Hematopoietic multipotent progenitor cell treated with erythropoietin and hydrocortisone succinate and interleukin-3 and kit ligand, for 6 days (in vitro differentiated cells): Measurements from ENCODE around the gene MGRN1.

ENCODE experiments used
- DNase-seq: peaks from one replicate; pipeline ENCODE4 v3.0.0-alpha.2; 2015

Gene MGRN1

DNA sequence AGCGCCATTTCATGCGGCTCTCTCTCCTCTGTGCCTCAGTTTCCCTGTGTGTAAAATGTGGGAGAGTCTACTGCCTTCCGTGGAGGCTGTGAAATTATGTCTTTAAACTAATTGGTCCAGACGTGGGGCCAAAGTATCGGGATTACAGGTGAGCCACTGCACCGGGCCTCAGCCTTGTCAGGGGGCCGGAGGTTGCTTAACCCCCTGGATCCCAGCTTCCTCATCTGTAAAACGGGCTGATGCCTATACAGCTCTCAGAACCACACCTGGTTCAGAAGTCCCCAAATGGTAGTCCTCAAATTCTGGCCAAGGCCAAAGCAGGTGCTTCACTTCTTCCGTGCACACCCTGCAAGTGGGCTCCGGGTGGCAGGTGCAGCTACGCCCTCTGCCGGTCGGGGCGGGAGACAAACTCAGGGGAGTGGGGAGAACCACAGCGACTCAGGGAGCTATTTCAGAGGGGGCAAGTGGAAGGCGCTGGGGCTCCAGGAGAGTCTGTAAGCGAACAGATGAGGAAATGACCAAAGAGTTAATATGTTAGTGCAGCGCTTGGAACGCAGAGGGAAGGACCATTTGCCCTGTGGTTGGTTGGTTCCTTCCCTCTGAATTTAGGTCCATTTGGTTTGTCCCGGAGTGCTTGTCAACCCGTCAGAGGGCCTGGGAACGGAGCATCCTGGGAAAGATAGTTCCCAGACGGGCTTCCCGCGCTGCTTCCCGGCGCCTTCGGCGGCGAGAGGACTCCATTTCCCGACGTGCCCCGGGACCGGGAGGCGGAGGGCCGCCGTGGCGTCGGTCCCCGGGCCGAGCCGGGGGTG lies at the start of gene MGRN1:
TSS of gene MGRN1 (plus strand) at position 812 of the 812 bp plus-strand sequence. CDS start 135 bp downstream, outside the sequence.
- peak; percentile 98 for DNase-seq

DNA sequence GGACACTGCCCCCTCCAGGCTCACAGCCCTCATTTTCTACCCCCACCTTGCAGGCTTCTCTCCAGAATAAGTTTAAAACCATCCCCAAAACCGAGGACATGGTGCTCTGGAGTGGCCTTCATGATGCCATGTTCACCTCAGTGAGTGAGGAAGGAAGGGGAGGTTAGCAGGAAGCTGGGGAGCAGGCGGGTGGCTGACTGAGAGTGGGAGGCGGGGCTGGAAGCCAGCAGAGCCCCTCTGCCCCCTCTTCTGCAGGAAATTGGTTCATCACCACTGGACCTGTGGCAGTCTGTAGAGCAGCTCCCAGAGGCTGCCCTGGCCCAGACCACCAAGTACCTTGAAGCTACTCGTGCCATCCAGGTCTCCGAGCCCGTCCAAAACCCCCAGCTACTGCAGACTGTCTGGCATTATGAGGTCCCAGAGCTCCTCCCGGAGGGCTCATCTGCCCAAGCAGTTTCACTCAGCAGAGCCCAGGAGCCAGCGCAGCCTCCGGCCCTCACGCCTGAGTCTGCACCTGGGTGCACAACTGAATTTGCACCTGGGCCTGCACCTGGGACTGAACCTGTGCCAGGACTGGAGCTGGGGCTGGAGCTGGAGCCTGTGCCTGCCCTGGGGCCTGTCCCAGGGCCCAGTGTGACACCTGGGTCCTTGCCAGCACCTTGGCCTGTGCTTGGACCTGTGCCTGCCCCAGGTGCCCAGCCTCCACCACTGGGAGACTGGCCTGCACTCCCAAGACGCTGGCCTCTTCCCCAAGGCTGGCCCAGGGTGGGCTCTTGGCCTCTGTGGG lies 49.5 kb upstream of the MGRN1 start:
- DNase-seq, result no peak

DNA sequence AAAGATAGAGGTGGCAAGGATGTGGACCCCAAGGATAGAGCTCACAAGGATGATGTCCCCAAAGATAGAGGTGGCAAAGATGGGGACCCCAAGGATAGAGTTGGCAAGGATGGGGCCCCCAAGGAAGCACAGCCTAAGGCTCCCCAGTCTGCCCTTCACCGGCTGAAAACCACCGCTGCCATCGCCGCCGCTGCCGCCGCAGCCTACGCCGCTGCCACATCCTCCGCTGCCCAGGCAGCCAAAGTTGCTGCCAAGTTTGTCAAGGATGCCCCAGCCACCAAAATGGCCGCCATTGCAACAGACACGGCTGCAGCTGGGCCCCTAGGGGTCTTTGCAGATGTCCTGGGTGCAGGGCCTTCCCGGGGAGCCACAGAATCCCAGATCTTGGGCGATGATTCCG lies 48.6 kb upstream of the MGRN1 start:
- DNase-seq, result no peak

DNA sequence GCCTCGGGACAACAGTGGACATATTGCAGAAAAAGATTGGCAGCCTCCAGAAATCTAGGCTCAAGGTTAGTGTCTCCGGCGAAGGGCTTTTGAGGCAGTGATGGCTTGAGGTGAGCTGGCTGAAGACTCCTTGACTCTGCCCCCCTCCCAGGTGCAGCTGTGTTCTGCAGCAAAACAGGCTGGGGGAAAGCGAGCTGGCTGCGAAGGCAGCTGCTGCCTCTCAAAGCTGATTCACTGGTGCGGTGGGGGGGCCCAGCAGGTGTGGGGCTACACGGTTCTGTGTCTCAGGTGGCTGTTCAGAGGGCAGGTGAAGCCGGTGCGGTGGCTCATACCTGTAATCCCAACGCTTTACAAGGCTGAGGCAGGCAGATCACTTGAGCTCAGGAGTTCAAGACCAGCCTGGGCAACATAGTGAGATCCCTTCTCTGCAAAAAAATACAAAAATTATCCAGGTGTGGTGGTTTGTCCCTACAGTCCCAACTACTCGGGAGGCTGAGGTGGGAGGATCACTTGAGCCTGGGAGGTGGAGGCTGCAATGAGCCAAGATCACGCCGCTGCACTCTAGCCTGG lies 45.6 kb upstream of the MGRN1 start:
- no peak for DNase-seq

DNA sequence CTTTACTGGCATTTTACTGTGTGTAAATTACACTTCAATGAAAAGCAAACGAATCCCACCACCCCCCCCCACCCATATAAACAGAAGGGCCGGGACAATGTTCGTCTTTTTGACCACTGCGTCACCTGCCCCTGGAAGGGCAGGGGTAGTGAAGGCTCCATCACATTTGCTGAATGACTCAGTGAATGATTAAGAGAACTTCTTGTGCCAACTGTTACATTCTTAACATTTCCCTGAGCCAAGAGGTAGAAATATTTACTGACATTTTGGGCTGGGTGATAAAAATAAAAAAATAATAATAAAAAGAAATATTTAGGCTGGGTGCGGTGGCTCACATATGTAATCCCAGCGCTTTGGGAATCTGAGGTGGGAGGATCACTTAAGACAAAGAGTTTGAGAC lies 44.4 kb upstream of the MGRN1 start:
- DNase-seq, result no peak

DNA sequence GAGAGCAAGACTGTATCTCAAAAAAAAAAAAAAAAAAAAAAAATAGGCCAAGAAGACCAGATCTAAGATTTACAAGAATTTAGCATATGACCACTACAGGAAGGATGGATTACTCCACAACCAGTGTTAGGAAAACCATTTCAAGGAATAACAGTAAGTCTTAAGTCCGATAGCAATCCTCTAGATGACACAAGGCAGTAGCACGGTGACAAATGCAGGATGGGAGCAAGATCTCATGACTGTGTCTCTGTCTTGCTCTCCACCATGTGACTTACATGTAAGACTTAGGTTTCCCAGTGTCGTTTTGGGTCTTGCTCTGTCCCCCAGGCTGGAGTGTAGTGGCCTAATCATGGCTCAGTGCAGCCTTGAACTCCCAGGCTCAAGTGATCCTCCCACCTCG lies 40.7 kb upstream of the MGRN1 start:
- DNase-seq, result no peak

DNA sequence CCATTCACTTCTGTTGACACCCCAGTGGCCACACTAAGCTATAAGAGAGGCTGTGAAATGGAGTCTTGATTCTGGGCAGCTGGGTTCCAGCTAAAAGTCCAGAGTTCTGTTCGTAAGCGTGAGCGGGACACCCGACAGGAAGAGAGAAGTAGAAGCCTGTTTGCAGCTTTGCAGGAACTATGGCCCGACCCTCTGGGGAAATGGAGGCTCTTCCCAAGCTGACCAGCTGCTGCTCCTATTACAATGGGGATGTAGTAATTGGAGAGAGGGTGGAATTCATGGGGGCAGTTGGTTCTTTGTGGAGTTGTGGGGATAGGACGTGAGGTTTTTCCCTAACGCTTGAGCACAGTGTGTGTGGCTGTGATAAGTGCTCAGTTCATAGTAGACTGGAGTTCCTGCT lies 38.3 kb upstream of the MGRN1 start:
- DNase-seq, result no peak

DNA sequence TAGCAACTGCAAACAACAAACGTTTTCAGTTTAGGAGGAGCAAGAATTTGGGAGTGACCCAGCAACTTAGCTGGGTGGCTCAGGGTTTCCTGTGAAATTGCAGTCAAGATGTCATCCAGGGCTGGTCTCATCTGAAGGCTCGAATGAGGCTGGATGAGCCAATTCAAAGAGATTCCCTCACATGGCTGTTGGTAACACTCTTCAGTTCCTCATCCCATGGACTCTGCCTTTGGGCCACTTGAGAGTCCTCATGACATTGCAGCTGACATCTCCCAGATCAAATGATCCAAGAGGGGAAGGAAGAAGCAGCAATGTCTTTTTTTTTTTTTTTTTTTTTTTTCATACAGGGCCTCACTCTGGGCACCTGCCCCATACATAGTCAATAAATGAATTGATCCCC lies 36.2 kb upstream of the MGRN1 start:
- DNase-seq, result no peak

DNA sequence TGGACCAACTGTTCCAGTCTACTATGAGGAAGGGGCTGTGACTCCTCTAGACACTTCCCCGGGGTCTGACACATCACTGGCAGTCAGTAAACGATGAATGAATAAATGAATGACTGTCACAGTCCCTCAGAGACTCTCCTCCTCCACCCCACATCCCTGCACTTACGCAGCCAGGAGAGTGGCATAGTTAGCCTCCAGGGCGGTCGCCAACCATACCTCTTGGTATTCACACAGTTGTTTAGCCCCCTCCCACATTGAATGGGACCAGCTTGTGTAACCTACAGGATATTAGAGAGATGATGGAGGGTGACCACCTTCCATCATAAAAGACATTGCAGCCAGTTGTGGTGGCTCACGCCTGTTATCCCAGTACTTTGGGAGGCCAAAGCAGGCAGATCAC lies 35.7 kb upstream of the MGRN1 start:
- no peak for DNase-seq

DNA sequence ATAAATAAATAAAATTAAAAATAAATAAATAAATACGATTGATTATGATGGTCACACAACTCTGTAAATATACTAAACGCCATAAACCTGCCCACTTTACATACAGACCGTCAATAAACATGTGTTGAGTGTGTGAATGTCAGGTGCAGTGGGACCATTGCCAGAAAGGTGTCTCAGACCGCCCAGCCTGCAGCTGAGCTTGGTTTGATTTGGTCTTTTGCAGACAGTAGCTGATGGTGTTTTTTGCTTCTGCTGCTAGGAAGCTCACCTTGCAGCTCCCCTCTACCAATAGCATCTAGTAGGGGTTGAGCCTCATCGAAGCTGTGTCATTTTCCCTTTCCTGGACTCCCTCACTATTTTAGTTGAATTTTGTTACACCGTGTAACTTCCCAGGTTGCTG lies 33.4 kb upstream of the MGRN1 start:
- DNase-seq, result no peak

DNA sequence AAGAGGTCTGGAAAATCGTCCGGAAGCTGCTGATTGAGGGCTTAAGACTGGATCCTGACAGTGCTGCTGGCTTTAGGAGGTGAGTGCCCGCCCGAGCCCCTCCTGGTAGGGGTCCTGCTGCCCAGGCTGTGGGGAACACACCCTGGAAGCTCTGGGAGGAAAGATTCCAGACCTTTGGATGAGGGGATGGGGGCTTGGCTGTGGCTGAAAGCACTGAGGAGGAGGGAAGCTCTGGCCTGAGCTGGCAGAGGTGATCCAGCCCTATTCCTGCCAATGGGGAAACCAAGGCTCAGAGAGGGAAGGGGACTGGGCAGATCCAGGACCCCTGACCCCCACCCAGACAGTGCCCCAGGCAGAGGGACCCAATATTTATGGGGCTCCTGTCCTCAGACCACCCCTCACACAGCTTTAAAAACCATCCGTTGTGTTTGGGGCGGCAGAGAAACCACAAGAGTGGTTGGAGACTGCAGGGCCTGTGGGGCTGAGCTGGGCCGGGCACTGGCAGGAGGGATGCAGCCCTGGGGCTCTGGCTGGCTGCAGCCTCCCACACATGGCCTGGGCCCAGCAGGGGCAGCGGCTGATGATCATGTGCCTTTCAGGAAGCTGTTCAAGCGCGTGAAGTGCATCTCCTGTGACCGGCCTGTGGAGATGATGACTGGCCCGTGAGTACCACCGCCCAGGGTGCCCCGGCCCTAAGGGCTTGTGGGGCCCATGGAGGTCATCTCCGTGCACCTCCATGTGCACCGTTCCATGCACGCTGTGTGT lies 32.7 kb upstream of the MGRN1 start:
- DNase-seq, result no peak

DNA sequence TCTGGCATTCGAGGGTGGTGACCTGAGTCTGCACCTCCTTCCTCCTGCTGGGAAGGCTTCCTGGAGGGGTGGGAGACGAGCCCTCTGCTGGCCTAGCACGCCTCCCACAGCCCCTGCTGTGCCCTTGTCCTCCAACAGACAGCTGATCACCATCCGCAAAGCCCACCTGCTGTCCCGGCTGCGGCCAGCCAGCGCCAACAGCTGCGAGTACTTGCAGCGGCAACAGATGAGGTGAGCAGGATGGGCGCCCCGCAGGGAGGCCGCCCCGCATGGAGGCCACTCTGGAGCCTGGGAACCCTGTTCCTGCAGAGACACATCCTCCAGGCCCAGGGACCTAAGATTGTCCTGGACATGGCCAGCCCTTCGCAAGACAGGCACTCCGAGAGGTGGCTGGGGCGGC lies 31.5 kb upstream of the MGRN1 start:
- no peak for DNase-seq

DNA sequence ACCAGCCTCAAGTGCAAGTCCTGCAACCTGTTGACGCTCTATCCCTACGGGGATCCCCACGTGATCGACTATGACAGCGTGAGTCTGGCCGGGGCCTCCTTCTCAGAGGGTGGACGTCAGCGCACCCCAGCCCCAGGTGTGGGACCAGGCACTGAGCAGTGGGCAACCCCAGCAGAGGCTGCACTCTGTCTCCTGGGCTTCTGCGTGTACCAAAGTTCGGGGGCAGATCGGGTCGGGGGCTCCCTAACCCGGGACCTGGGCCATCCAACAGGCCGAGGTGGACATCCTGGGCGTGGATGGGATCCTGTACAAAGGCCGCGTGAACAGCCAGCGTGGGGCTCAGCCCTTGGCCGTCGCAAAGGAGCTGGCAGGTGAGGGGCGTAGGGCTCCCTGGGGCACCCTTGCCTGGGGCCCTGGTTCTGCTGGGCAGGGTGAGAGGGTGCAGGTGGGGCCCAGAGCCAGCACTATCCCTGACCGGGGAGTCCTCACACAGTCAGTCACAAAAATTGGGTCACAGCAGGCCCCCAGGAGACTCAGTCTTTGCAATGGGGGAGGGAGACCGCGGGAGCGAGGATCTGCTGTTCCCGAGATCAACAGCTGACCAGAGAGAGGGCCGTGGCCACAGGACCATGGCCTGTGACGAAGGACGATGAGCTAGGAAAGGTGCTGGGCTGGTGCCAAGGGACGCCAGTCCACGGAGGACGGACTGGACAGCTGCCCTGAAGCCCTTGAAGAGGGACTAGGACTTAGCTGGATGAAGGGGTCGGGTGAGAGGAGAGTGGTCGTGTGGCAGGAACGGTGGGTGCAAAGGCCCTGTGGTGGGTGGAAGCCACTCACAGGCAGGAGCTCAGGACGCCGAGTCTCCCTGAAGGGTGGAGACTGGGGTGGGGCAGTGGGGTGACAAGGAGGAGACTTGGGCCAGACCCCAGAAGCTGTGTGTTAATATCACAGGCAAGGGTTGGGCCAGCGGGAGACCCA lies 29.9 kb upstream of the MGRN1 start:
- DNase-seq, result no peak

DNA sequence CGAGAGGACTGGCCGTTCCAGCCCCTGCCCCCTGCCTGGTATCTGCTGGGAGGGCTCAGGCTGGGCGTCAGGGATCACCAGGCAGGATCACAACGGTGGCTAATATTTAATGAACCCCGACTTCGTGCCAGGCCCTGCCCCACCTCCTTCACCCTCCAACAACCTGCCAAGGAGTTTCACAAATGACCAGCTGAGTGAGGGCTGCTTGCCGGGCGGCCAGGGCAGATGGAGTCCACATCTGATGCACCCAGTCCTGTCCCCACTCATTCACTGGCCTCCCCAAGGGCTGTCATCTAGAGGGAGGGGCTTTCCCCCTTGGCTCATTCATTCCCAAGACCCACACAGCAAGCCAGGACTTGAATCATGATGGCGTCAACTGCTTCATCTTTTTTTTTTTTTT lies 27.5 kb upstream of the MGRN1 start:
- no peak for DNase-seq

DNA sequence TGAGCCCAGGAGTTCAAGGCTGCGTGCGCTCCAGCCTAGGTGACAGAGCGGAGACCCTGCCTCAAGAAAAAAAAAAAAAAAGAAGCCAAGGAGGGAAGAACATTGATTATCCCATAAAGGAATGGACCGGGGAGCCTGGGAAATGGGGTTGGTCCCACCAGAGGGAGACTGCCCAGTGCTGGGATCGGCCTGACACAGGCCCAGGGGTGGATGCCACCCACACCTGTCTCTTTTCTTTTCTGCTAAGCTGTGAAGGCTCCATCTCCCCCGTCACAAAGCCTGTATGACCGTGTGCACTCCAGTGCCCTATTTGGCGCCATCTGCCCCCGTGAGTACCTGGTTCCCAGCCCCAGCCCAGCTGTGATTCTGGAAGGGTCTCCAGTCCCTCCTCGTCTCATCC lies 25.6 kb upstream of the MGRN1 start:
- no peak for DNase-seq

DNA sequence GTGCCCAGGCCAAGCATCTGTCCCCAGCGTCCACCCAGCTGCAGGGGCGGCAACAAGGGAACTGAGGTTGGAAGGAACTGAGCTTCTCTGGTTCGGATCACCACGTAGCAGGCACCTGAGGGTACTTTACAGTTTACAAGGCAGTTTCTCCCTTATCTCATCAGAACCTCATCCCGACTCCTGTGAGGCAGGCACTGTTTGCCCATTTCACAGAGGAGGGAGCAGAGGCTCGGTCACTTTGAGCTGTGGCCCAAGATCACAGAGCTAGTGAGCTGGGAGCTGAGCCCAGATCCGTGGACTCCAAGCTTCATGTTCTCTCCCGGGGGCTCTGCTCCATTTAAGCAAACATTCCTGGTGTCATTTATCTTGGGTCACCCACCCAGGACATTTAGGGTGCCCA lies 25.1 kb upstream of the MGRN1 start:
- DNase-seq, result no peak

DNA sequence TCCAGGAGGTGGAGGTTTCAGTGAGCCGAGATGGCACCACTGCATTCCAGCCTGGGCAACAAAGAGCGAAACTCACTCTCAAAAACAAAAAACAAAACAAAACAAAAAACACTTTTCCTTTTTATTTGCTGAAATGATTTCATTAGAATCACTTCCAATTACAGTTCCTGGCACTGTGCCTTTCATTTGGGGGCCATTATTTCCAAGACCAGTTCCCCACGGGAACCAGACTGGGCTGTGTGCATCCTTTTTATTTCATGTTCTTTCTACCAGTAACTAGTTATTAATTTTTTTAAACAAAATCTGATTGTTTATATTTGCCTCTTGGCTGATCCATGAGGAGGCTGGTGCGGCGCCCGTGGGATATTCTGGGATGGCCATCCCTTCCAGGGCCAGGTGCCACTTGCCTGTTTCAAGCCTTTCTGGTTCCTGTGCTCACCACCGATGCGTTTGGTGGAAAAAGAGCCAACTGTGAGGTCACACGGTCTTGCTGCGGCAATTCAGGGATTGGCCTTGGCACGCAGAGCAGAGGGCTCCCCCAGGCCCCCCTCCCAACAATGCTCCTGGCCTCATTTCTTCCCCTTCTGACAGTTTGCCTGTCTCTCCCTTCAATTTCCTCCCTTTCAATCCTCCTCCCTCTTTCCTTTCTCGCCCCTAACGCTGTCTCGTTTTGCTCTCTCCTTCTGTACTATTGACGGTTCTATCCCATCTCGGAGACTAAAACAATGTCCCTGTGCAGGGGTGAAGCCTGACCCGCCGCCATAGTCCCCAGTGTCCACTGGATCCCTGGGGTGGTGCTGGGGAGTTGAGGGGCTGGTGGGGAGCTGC lies 23.4 kb upstream of the MGRN1 start:
- DNase-seq, result no peak

DNA sequence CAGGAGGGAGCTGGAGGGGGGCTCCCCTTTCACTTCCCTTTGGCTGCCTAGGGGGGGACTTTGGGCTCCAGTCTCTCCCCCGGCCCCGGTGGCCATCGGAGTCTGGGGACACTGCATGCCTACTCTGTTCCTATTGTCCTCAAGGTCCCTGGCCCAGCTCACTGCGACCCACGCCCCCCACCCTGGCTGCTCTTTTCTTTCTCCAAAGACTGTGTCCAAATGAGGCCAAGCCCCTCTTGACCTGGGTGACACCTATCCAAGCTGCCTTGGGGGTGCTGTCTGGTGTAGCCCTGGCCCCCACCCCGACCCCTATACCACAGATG lies 22.8 kb upstream of the MGRN1 start:
- DNase-seq, result no peak

DNA sequence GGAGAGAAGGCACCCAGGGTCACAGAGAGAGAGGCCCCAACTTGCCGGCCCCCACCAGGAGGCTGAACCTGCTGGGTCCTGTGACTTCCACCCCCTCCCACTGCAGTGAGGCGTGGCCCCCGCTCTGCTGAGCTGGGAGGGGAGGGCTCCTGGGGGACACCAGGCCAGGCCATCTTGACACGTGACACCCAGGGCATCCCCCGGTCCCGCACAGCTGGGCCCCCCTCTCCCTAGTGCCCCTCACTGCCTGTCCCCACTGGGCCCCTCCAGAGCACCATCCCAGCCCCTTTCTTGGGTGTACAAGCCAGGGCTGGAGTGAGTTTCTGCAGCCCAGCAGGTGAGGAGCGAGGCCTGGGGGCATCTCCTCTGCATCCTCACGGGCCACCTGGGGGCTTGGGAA lies 22.3 kb upstream of the MGRN1 start:
- no peak for DNase-seq

DNA sequence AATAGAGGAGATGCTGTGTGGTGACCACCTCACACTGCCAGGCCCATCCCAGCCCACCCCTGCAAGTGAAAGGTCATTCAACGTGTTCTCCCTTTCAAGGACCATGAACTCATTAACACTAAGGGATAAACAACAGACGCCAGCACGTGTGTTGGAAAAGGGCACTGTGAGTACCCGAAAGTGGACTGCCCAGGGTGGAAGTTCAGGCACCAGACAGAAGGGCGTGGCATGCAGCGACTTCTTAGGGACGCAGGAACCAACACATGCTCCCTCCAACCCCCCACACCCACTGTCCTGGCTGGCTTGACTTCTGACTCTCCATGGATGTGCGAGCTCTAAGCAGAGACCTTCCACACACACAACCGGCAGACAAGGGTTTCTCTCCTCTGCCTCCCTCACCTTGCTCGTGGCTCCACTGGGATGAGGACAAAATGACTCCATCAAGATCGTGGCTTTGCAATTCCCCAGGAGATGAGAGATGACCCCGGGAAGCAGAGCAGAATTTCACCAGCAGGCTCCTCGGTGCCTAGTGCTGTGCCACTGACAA lies 20.9 kb upstream of the MGRN1 start:
- no peak for DNase-seq

DNA sequence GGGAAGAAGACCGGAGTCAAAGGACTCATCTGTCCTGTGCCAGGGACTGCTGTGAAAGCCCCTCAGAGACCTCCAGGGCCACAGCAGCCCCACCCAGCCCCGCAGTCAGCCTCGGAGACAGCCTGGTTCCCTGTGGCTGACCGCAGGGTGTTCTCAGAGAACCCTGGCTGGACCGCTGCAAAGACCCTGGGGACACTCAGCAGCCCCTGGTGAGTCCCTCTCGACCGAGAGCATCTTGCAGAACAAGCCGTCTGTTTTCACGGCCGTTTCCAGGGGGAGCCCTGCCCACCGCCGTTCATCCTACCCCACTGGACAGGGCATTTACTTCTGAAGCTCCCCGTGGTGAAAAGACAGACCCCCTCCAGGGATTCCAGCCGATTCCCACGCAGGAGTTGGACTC lies 20.2 kb upstream of the MGRN1 start:
- no peak for DNase-seq
